Vagina (tissue), 2 donors: ENCODE results near the gene RPS3A.

Experiments used
- CTCF ChIP-seq, 3 experiments: fragments of 450-650 bp in 2 of 3; fragments of 200-600 bp in 1 of 3; sonication (generic) in 1 of 3; IDR thresholded peaks; one replicate each; pipeline ENCODE4 v1.5.1; 2017 to 2019; ENCODE audit warnings: antibody characterized with exemption in 3 of 3, mild to moderate bottlenecking in 2 of 3, moderate library complexity in 2 of 3
- POLR2A ChIP-seq, 2 donors: fragments of 450-650 bp; IDR thresholded peaks; one replicate each; pipeline ENCODE4 v1.6.1; 2017; ENCODE audit warnings: antibody characterized with exemption in 2 of 2, mild to moderate bottlenecking in 2 of 2, moderate library complexity in 2 of 2
- POLR2AphosphoS5 ChIP-seq, 2 donors: sonication (generic); formaldehyde crosslinking; IDR thresholded peaks; one replicate each; pipeline ENCODE4 v1.9.0; 2017; ENCODE audit warnings: antibody characterized with exemption in 2 of 2, mild to moderate bottlenecking in 2 of 2, low read depth in 1 of 2; ENCODE audit not compliant: insufficient read depth in 1 of 2

GRCh38 chr4:151104621-151105020 is 5.2 kb downstream of the RPS3A start:
- TF ChIP-seq CTCF (IDR thresholded peaks at IDR 0.05) (no peak), POLR2AphosphoS5 (IDR thresholded peaks at IDR 0.05; ENCODE audit: insufficient read depth in 1 of 2, low read depth in 1 of 2) (no peak), POLR2A (IDR thresholded peaks at IDR 0.05) (no peak)
